GM20431 (cell line): ENCODE results near the gene PLCG2.
"Not testable (repeated sequence)": the region's sequence is repeated elsewhere in the genome, so short reads cannot be mapped to it uniquely, and the experiment has no call there.

Source experiments
- in situ Hi-C: fragments of 300-500 bp; cut with MseI, MboI; formaldehyde crosslinking; loops from one replicate; pipeline ENCODE4 v1.15.0; 2020; ENCODE audit warnings: low sequenced_read_pairs; ENCODE audit not compliant: unreplicated experiment

Gene PLCG2

GRCh38 chr16:81752225-81752875 lies 26.7 kb upstream of the PLCG2 start:
- in situ Hi-C loops: no loop called here

- in situ Hi-C loops: no loop called here
Measured at GRCh38 chr16:81752876-81753227, 26.2 kb upstream of the PLCG2 start.

- in situ Hi-C loops: no loop called here
Measured at GRCh38 chr16:81754858-81755257, 24.2 kb upstream of the PLCG2 start.

- in situ Hi-C loops: no loop called here
Measured at GRCh38 chr16:81755915-81756614, 23.0 kb upstream of the PLCG2 start.

GRCh38 chr16:81756615-81757356 lies 22.3 kb upstream of the PLCG2 start:
- in situ Hi-C loops: no loop called here

GRCh38 chr16:81758376-81758775 lies 20.7 kb upstream of the PLCG2 start:
- in situ Hi-C loops: no loop called here

- in situ Hi-C loops: not testable (repeated sequence)
Measured at GRCh38 chr16:81762322-81762721, 16.8 kb upstream of the PLCG2 start.

- in situ Hi-C loops: no loop called here
Measured at GRCh38 chr16:81765111-81765919, 13.8 kb upstream of the PLCG2 start.

GRCh38 chr16:81765969-81766368 lies 13.1 kb upstream of the PLCG2 start:
- in situ Hi-C loops: no loop called here

- in situ Hi-C loops: no loop called here
Measured at GRCh38 chr16:81767987-81768592, 11.0 kb upstream of the PLCG2 start.

GRCh38 chr16:81770008-81770407 lies 9.1 kb upstream of the PLCG2 start:
- in situ Hi-C loops: no loop called here

GRCh38 chr16:81774348-81774747 lies 4.7 kb upstream of the PLCG2 start:
- in situ Hi-C loops: no loop called here

GRCh38 chr16:81775570-81775969 lies 3.5 kb upstream of the PLCG2 start:
- in situ Hi-C loops: no loop called here

- in situ Hi-C loops: no loop called here
Measured at GRCh38 chr16:81778231-81778630, 860 bp upstream of the PLCG2 start.

- in situ Hi-C loops: no loop called here
Measured at GRCh38 chr16:81779536-81780320, 637 bp downstream of the PLCG2 start.

- in situ Hi-C loops: no loop called here
Measured at GRCh38 chr16:81780350-81780749, 1.3 kb downstream of the PLCG2 start.

- in situ Hi-C loops: no loop called here
Measured at GRCh38 chr16:81782236-81782635, 3.1 kb downstream of the PLCG2 start.

GRCh38 chr16:81784072-81784795 lies 5.1 kb downstream of the PLCG2 start:
- in situ Hi-C loops: no loop called here
